K562 (cell line): ENCODE measurements around the gene STK11.

Experiments
- DNMT1 ChIP-seq: fragments of 450-650 bp; IDR thresholded peaks from 2 replicates; pipeline ENCODE4 v1.6.1; 2016; ENCODE audit warnings: antibody characterized with exemption, mild to moderate bottlenecking
- EGR1 ChIP-seq: fragments of 450-650 bp; conservative IDR thresholded peaks from 2 replicates; pipeline ENCODE4 v1.6.1; 2017; ENCODE audit warnings: mild to moderate bottlenecking
- EZH2 ChIP-seq: IDR thresholded peaks from 2 replicates; pipeline ENCODE4 v1.6.1; 2012; ENCODE audit warnings: low read depth, mild to moderate bottlenecking, inconsistent platforms, low read length, borderline replicate concordance
- HNRNPUL1 ChIP-seq: fragments of 200-400 bp; formaldehyde crosslinking; IDR thresholded peaks from 2 replicates; pipeline ENCODE4 v1.6.1; 2017; ENCODE audit warnings: low read length
- SMAD2 ChIP-seq: fragments of 150-350 bp; IDR thresholded peaks from 2 replicates; pipeline ENCODE4 v1.6.1; 2014; ENCODE audit warnings: low read depth, mild to moderate bottlenecking, low read length
- ZNF24 ChIP-seq: fragments of 450-650 bp; IDR thresholded peaks from 2 replicates; pipeline ENCODE4 v1.6.1; 2016
- ZNF41 ChIP-seq: fragments of 250-450 bp; sonication (Bioruptor Pico); conservative IDR thresholded peaks from 2 replicates; pipeline ENCODE4 v1.4.0; 2020; ENCODE audit warnings: mild to moderate bottlenecking

DNA sequence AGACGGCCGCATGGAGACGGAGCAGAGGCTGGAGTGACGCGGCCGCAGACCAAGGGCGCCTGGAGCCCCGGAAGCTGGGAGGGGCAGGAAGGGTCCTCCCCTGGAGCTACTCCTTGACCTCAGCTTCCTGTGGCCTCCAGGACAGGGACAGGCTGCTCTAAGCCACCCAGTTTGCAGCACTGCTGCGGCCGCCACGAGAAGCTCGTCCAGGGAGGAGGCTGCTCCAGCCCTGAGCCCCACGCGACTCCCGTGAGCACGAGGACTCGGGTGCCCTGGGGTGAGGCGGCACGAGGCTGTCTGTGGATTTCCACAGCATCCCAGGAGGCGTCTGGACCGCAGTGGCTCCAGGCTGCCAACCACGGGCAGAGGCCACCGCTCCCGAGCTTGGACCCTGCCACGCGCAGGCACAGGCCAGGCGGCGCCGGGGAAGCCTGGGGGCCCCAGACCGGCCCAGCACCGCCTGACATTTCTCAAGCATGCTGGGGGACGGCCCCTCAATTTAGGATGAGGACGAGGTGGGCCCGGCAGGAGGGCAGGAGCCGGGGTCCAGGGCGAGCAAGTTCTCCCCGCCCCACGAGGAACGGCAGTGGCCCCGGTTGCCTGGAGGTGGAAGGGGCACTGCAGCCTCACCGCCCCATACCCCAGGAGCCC lies 42.2 kb upstream of the STK11 start:
- TF ChIP-seq ZNF24 = no peak
- no peak for TF ChIP-seq EGR1
- TF ChIP-seq DNMT1 = no peak
- TF ChIP-seq HNRNPUL1 = no peak
- no peak for TF ChIP-seq ZNF41 (CRISPR knock-in tag)
- no peak for TF ChIP-seq SMAD2
- TF ChIP-seq EZH2 = no peak
